Vagina (tissue), 2 donors: ENCODE measurements around the gene SLC17A3.

Experiments
- POLR2A ChIP-seq, 2 donors: fragments of 450-650 bp; IDR thresholded peaks; one replicate each; pipeline ENCODE4 v1.6.1; 2017; ENCODE audit warnings: antibody characterized with exemption in 2 of 2, mild to moderate bottlenecking in 2 of 2, moderate library complexity in 2 of 2
- TF ChIP-seq, protein P1 (sequence below), 3 experiments: fragments of 450-650 bp in 2 of 3; fragments of 200-600 bp in 1 of 3; sonication (generic) in 1 of 3; IDR thresholded peaks; one replicate each; pipeline ENCODE4 v1.5.1; 2017 to 2019; ENCODE audit warnings: antibody characterized with exemption in 3 of 3, mild to moderate bottlenecking in 2 of 3, moderate library complexity in 2 of 3

DNA sequence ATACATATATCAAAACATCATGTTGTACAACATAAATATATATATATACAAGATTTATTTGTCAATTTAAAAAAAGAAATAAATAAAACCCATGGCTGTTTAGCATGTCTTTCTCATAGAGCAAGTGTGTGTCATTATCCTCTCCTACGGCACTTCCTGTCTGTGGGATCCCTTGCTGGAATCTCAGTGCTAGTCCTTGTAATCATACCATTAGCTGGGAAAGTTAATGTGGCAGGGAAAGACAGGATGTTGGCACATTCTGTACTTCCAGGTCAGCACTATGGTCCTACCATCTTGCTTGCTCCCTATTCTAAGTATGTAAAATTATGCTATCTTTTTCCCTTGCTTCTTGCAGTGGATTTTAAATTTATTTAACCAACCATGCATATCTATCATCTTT lies 9.5 kb upstream of the SLC17A3 start:
- no peak for TF ChIP-seq POLR2A (IDR thresholded peaks at IDR 0.05)
- TF ChIP-seq, protein P1, sequence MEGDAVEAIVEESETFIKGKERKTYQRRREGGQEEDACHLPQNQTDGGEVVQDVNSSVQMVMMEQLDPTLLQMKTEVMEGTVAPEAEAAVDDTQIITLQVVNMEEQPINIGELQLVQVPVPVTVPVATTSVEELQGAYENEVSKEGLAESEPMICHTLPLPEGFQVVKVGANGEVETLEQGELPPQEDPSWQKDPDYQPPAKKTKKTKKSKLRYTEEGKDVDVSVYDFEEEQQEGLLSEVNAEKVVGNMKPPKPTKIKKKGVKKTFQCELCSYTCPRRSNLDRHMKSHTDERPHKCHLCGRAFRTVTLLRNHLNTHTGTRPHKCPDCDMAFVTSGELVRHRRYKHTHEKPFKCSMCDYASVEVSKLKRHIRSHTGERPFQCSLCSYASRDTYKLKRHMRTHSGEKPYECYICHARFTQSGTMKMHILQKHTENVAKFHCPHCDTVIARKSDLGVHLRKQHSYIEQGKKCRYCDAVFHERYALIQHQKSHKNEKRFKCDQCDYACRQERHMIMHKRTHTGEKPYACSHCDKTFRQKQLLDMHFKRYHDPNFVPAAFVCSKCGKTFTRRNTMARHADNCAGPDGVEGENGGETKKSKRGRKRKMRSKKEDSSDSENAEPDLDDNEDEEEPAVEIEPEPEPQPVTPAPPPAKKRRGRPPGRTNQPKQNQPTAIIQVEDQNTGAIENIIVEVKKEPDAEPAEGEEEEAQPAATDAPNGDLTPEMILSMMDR (IDR thresholded peaks at IDR 0.05), result no peak
